ENCODE data around the gene TLE4. TPM values are rescaled to one million over a fixed set of nuclear protein-coding genes. Genes with fewer than 3 reads are reported as not detected.

Gene TLE4
- total and polyA plus RNA-seq, 7 experiments from 2014 or later, result 21.0 to 196 (median 102) TPM

DNA sequence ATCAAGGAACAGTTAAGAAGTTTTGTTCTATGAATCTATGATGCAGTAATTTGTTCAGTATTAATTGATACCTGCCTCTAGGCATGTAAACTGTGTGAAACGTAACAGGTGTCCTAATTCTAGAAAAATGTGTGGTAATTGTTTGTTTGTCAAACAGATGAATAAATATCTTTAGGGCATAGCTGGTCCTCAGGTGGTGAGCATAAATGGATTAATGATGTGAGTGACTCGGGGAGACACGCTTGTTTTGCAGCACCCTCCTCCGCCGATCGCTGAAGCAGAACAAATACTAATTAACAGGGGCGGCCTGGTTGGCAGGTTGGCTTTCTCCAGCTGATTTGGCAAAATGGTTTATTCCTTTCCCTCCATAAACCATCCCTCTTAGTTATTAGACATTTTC, 88.8 kb downstream of the TLE4 start:
- peaks cover 5 to 9% of the 10 kb centered on the region in 2 donors for H3K4me1 ChIP-seq (ENCODE audit: control insufficient read depth in 2 of 2, insufficient read depth in 2 of 2, low read length in 2 of 2)
- intact Hi-C loops (cut with micrococcal nuclease), result loop anchor here in 1 of 2 donors (2.0 kb wide), 1 partner anchor 14 kb away; no protein-coding TSS in a partner anchor
- CTCF ChIA-PET, result no interaction called here

DNA sequence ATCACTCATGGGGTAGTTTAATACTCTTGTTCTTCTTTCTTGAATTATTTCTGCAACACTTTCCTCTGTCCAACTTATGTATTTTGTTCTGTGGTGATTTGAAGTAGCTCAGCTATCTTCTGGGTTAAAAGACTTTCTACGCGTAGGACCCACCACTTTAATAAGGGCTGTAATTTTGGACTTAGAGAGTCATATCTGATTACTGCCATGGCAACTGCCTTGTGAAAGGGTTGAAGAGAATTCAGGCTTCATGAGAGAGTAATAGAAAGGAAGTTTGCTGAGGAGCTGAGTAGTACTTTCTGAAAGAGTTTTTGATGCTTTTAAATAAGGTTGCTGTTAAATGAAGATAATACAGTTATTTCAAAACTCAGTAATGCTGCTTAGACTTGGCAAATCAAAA, 89.5 kb downstream of the TLE4 start:
- ChIA-PET POLR2A (no interaction called here), CTCF (no interaction called here)
- intact Hi-C loops (cut with micrococcal nuclease), result loop anchor here in 1 of 2 donors (2.0 kb wide), 1 partner anchor 14 kb away; no protein-coding TSS in a partner anchor

More for the DNA sequence above, 88.8 kb downstream of the TLE4 start:
- peaks cover 0 to 36% (median 23%) of the 10 kb centered on the region in 5 donors for H3K36me3 Mint-ChIP-seq
- Histone ChIP-seq H3K36me3 (ENCODE audit: control insufficient read depth in 2 of 3, insufficient read depth in 3 of 3, low read length in 3 of 3) (peaks cover 0 to 5% (median 0%) of the 10 kb centered on the region in 3 experiments), H3K9me3 (ENCODE audit: control insufficient read depth in 2 of 3, low read length in 3 of 3) (no peaks in the 10 kb centered on the region), H3K27me3 (ENCODE audit: control insufficient read depth in 2 of 2, insufficient read depth in 2 of 2, low read length in 2 of 2) (no peaks in the 10 kb centered on the region), H3K4me3 (ENCODE audit: low read length) (no peak overlapping the region), H3K27ac (ENCODE audit: low read depth, low read length) (no peak overlapping the region)
- POLR2A ChIA-PET, result no interaction called here
- no peak overlapping the region for H3K4me3 Mint-ChIP-seq
- peaks cover 15 to 75% (median 38%) of the 10 kb centered on the region in 7 donors for H3K4me1 Mint-ChIP-seq
- H3K27me3 Mint-ChIP-seq, result no peaks in the 10 kb centered on the region
- peak overlapping the region in 1 of 9 donors; percentile 46 for H3K27ac Mint-ChIP-seq
- no peaks in the 10 kb centered on the region for H3K9me3 Mint-ChIP-seq
- ATAC-seq (no peak), DNase-seq (no peak)

DNA sequence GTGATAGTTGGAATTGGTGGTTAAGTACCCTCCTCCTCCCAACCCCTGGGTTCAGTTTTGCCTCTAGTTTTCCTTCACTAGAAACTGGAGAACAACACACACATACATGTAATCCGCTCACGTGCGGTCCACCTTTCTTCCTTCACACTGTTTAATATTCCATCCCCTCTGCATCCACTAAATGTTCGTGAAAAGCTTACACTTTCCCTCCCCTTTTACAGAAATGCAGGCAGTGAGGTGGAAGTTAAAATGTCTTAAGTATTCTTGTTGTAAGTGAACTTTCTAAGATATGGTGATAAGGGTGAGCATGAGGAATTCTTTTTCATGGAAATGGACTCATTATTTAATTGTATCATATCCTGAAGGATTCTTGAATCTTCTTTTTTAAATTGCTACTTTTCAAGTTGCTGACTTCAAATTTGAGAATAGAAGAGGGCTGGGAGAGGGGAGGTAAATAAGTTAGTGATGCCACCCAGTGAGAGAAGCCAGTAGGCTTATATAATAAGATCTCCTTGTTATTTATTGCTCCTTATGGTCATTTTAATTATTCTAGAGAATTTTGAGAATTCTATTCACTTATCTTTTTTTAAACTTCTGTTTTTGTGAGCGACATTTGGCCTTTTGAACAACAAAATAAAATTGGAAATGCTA, 90.2 kb downstream of the TLE4 start:
- Histone ChIP-seq H3K27ac (ENCODE audit: low read depth, low read length) (no peak overlapping the region), H3K4me3 (ENCODE audit: low read length) (no peak overlapping the region), H3K9me3 (ENCODE audit: control insufficient read depth in 2 of 3, low read length in 3 of 3) (no peaks in the 10 kb centered on the region), H3K27me3 (ENCODE audit: control insufficient read depth in 2 of 2, insufficient read depth in 2 of 2, low read length in 2 of 2) (no peaks in the 10 kb centered on the region), H3K4me1 (ENCODE audit: control insufficient read depth in 2 of 2, insufficient read depth in 2 of 2, low read length in 2 of 2) (peaks cover 5 to 9% of the 10 kb centered on the region in 2 donors), H3K36me3 (ENCODE audit: control insufficient read depth in 2 of 3, insufficient read depth in 3 of 3, low read length in 3 of 3) (peaks cover 0 to 3% (median 0%) of the 10 kb centered on the region in 3 experiments)
- Mint-ChIP-seq H3K9me3 (no peaks in the 10 kb centered on the region), H3K27me3 (no peaks in the 10 kb centered on the region), H3K27ac (peak overlapping the region in 7 of 9 donors; percentile 19 to 79 (median 58)), H3K4me3 (peak overlapping the region in 4 of 10 donors; percentile 12 to 63 (median 24)), H3K4me1 (peaks cover 15 to 74% (median 37%) of the 10 kb centered on the region in 7 donors), H3K36me3 (peaks cover 0 to 29% (median 13%) of the 10 kb centered on the region in 5 donors)
- no peak for ATAC-seq
- intact Hi-C loops (cut with micrococcal nuclease), result loop anchor here in 1 of 2 donors (1.0 to 2.0 kb wide), 3 partner anchors 15 to 191 kb away; partner anchors contain the start of gene TLE4
- ChIA-PET CTCF (no interaction called here), POLR2A (no interaction called here)
- no peak for DNase-seq

More for the DNA sequence above, 89.5 kb downstream of the TLE4 start:
- Histone ChIP-seq H3K36me3 (ENCODE audit: control insufficient read depth in 2 of 3, insufficient read depth in 3 of 3, low read length in 3 of 3) (peaks cover 0 to 5% (median 0%) of the 10 kb centered on the region in 3 experiments), H3K9me3 (ENCODE audit: control insufficient read depth in 2 of 3, low read length in 3 of 3) (no peaks in the 10 kb centered on the region), H3K4me1 (ENCODE audit: control insufficient read depth in 2 of 2, insufficient read depth in 2 of 2, low read length in 2 of 2) (peaks cover 5 to 9% of the 10 kb centered on the region in 2 donors), H3K27ac (ENCODE audit: low read depth, low read length) (no peak overlapping the region), H3K27me3 (ENCODE audit: control insufficient read depth in 2 of 2, insufficient read depth in 2 of 2, low read length in 2 of 2) (no peaks in the 10 kb centered on the region), H3K4me3 (ENCODE audit: low read length) (no peak overlapping the region)
- Mint-ChIP-seq H3K4me1 (peaks cover 15 to 77% (median 38%) of the 10 kb centered on the region in 7 donors), H3K9me3 (no peaks in the 10 kb centered on the region), H3K27ac (peak overlapping the region in 1 of 9 donors; percentile 46), H3K36me3 (peaks cover 0 to 34% (median 20%) of the 10 kb centered on the region in 5 donors), H3K4me3 (peak overlapping the region in 1 of 10 donors; percentile 20), H3K27me3 (no peaks in the 10 kb centered on the region)
- ATAC-seq (no peak), DNase-seq (no peak)

DNA sequence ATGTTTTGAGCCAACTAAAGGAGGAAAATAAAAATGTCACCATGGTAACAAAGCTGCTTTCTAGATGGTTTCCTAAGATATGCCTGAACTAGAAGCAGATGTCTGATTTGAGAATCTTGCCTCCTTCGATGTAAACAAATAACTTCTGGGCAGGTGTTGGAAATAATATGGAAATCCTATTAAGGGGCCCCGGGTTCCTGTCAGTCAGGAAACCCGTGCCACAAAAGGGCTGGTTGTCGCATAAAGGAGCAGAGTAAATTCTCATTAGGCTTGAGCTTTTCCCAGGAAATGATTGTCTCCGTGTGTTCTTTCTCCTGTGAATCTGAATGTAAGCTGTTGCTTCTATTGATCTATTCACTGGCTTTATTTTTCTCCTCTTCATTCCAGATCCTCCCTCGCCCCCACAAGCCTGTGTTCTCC, 90.8 kb downstream of the TLE4 start:
- Histone ChIP-seq H3K4me3 (ENCODE audit: low read length) (no peak overlapping the region), H3K4me1 (ENCODE audit: control insufficient read depth in 2 of 2, insufficient read depth in 2 of 2, low read length in 2 of 2) (peaks cover 5 to 9% of the 10 kb centered on the region in 2 donors), H3K36me3 (ENCODE audit: control insufficient read depth in 2 of 3, insufficient read depth in 3 of 3, low read length in 3 of 3) (no peaks in the 10 kb centered on the region), H3K27me3 (ENCODE audit: control insufficient read depth in 2 of 2, insufficient read depth in 2 of 2, low read length in 2 of 2) (no peaks in the 10 kb centered on the region), H3K27ac (ENCODE audit: low read depth, low read length) (no peak overlapping the region), H3K9me3 (ENCODE audit: control insufficient read depth in 2 of 3, low read length in 3 of 3) (no peaks in the 10 kb centered on the region)
- H3K36me3 Mint-ChIP-seq, result peaks cover 0 to 28% (median 12%) of the 10 kb centered on the region in 5 donors
- peak overlapping the region in 8 of 9 donors; percentile 19 to 79 (median 52) for H3K27ac Mint-ChIP-seq
- peak in 4 of 9 donors; percentile 3 to 36 (median 18) for DNase-seq
- POLR2A ChIA-PET, result interaction anchor here (0.6 kb wide), 1 partner anchor 90 kb away, joined by 6 read pairs; no protein-coding TSS in a partner anchor
- H3K9me3 Mint-ChIP-seq, result no peaks in the 10 kb centered on the region
- intact Hi-C loops (cut with micrococcal nuclease), result loop anchor here in 1 of 2 donors (1.0 kb wide), 2 partner anchors 91 to 191 kb away; partner anchors contain the start of gene TLE4
- no peaks in the 10 kb centered on the region for H3K27me3 Mint-ChIP-seq
- H3K4me1 Mint-ChIP-seq, result peaks cover 15 to 77% (median 39%) of the 10 kb centered on the region in 7 donors
- ATAC-seq, result no peak
- CTCF ChIA-PET, result interaction anchor here (0.6 kb wide), 1 partner anchor 247 kb away, joined by 4 read pairs; no protein-coding TSS in a partner anchor
- H3K4me3 Mint-ChIP-seq, result peak overlapping the region in 3 of 10 donors; percentile 12 to 34 (median 27)

DNA sequence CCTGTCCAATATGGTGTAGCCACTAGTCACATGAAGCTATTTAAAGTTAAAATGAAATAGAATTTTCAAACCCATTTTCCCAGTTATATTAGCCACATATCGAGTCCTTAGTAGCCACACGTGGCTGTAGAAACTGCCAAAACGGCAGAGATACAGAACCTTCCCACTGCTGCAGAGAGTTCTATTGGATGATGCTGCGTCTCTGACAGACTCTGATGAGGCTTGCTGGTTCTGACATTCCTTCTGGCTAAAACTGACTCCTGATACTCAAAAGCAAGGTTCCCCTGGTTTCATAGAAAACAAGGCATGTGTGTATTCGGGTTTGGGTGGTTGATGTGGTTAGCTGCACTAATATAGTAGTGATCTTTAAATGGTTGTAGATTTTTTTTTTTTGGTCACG, 91.5 kb downstream of the TLE4 start:
- DNase-seq, result no peak

DNA sequence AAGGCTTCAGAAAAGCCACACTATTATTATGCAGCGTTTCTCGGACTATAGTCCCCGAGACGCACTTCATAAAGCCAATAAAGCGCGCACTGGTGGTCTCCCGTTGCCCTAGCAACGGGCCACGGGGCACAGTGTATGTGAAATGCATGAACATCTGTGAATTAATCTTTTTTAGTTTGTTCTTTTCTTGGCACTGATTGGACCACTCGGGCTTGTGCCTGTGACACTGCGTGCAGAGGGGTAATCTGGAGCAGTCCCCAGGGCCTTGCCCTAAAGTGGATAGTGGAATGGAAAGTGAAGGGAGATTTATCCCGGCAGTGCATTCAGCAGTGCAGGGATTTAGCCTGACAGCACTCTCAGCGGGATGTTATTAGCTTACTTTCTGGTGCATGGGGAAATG, 92.1 kb downstream of the TLE4 start:
- Histone ChIP-seq H3K4me3 (ENCODE audit: low read length) (no peak overlapping the region), H3K4me1 (ENCODE audit: control insufficient read depth in 2 of 2, insufficient read depth in 2 of 2, low read length in 2 of 2) (peaks cover 5 to 9% of the 10 kb centered on the region in 2 donors), H3K27me3 (ENCODE audit: control insufficient read depth in 2 of 2, insufficient read depth in 2 of 2, low read length in 2 of 2) (no peaks in the 10 kb centered on the region), H3K9me3 (ENCODE audit: control insufficient read depth in 2 of 3, low read length in 3 of 3) (no peaks in the 10 kb centered on the region), H3K36me3 (ENCODE audit: control insufficient read depth in 2 of 3, insufficient read depth in 3 of 3, low read length in 3 of 3) (no peaks in the 10 kb centered on the region), H3K27ac (ENCODE audit: low read depth, low read length) (no peak overlapping the region)
- no peaks in the 10 kb centered on the region for H3K9me3 Mint-ChIP-seq
- H3K4me3 Mint-ChIP-seq, result no peak overlapping the region
- no peak for ATAC-seq
- DNase-seq, result no peak
- intact Hi-C loops (cut with micrococcal nuclease), result no loop called here
- H3K36me3 Mint-ChIP-seq, result peaks cover 0 to 24% (median 10%) of the 10 kb centered on the region in 5 donors
- H3K4me1 Mint-ChIP-seq, result peaks cover 15 to 81% (median 42%) of the 10 kb centered on the region in 7 donors
- ChIA-PET POLR2A (interaction anchor here (1.3 kb wide), 1 partner anchor 92 kb away, joined by 3 read pairs; the partner anchor contains the start of gene TLE4), CTCF (interaction anchor here (0.7 kb wide), 1 partner anchor 15 kb away, joined by 3 read pairs; no protein-coding TSS in a partner anchor)
- no peaks in the 10 kb centered on the region for H3K27me3 Mint-ChIP-seq
- peak overlapping the region in 2 of 9 donors; percentile 52 to 54 for H3K27ac Mint-ChIP-seq

More for the DNA sequence above, 91.5 kb downstream of the TLE4 start:
- Mint-ChIP-seq H3K27me3 (no peaks in the 10 kb centered on the region), H3K4me3 (no peak overlapping the region), H3K36me3 (peaks cover 0 to 30% (median 11%) of the 10 kb centered on the region in 5 donors), H3K4me1 (peaks cover 15 to 80% (median 45%) of the 10 kb centered on the region in 7 donors), H3K27ac (peak overlapping the region in 3 of 9 donors; percentile 41 to 54 (median 52)), H3K9me3 (no peaks in the 10 kb centered on the region)
- Histone ChIP-seq H3K4me3 (ENCODE audit: low read length) (no peak overlapping the region), H3K36me3 (ENCODE audit: control insufficient read depth in 2 of 3, insufficient read depth in 3 of 3, low read length in 3 of 3) (no peaks in the 10 kb centered on the region), H3K9me3 (ENCODE audit: control insufficient read depth in 2 of 3, low read length in 3 of 3) (no peaks in the 10 kb centered on the region), H3K27ac (ENCODE audit: low read depth, low read length) (no peak overlapping the region), H3K4me1 (ENCODE audit: control insufficient read depth in 2 of 2, insufficient read depth in 2 of 2, low read length in 2 of 2) (peaks cover 5 to 9% of the 10 kb centered on the region in 2 donors), H3K27me3 (ENCODE audit: control insufficient read depth in 2 of 2, insufficient read depth in 2 of 2, low read length in 2 of 2) (no peaks in the 10 kb centered on the region)
- POLR2A ChIA-PET, result interaction anchor here (1.3 kb wide), 1 partner anchor 92 kb away, joined by 3 read pairs; the partner anchor contains the start of gene TLE4
- CTCF ChIA-PET, result interaction anchor here (0.6 to 0.7 kb wide), 2 partner anchors 14 to 247 kb away, joined by 3 to 4 read pairs; no protein-coding TSS in a partner anchor
- no peak for ATAC-seq
- intact Hi-C loops (cut with micrococcal nuclease), result no loop called here

Measured in naive thymus-derived CD4-positive, alpha-beta T cell (primary cell).